Measurements from ENCODE around the gene PTBP3.

- no peak for TF ChIP-seq CTCF (IDR thresholded peaks at IDR 0.05; ENCODE audit: low read length)
- TF ChIP-seq EZH2phosphoT487 (IDR thresholded peaks at IDR 0.05; ENCODE audit: low read length) = no peak
Measured at GRCh38 chr9:112367465-112367864, 34.0 kb upstream of the PTBP3 start.

Measured in MM.1S (cell line).